Measurements from ENCODE around the gene CTSA.

The CTSA gene

DNA sequence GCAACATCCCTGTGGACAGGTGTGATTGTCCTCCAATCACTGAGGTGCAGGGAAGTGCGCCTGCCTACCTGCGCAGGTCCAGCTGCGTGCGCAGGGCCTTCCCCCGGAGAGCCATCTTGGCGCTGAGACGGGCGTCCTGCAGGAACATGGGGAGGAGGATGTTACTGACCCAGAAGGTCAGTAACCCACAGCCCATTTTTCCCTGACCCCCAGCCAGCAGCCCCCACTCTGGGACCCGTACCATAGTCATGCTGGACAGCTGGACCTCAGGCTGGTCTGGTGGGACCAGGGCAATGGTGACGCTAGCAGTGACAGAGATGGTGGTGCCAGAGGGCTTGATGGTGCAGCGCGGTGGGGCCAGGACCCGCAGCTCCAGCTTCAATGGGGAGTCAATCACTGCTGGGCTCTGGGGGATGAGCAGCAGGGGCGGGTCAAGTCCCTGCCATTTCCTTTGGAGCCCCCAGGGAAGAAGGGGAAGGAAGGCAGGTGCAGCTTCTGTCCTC, 11.1 kb downstream of the CTSA start:
- DNase-seq (ENCODE audit: low read depth in 2 of 2): no peak
- TF ChIP-seq, protein P1, sequence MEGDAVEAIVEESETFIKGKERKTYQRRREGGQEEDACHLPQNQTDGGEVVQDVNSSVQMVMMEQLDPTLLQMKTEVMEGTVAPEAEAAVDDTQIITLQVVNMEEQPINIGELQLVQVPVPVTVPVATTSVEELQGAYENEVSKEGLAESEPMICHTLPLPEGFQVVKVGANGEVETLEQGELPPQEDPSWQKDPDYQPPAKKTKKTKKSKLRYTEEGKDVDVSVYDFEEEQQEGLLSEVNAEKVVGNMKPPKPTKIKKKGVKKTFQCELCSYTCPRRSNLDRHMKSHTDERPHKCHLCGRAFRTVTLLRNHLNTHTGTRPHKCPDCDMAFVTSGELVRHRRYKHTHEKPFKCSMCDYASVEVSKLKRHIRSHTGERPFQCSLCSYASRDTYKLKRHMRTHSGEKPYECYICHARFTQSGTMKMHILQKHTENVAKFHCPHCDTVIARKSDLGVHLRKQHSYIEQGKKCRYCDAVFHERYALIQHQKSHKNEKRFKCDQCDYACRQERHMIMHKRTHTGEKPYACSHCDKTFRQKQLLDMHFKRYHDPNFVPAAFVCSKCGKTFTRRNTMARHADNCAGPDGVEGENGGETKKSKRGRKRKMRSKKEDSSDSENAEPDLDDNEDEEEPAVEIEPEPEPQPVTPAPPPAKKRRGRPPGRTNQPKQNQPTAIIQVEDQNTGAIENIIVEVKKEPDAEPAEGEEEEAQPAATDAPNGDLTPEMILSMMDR (IDR thresholded peaks at IDR 0.05; ENCODE audit: low read depth, low read length): no peak
- H3K4me3 ChIP-seq (replicated peaks in 1 of 2; ENCODE audit: low read depth in 2 of 2, low read length in 2 of 2): no peak overlapping the region

GRCh38 chr20:45904583-45905504, 13.7 kb downstream of the CTSA start:
- no peak overlapping the region for H3K4me3 ChIP-seq (replicated peaks in 1 of 2; ENCODE audit: low read depth in 2 of 2, low read length in 2 of 2)
- DNase-seq (ENCODE audit: low read depth in 2 of 2): no peak
- TF ChIP-seq, protein P1 (IDR thresholded peaks at IDR 0.05; ENCODE audit: low read depth, low read length): no peak

GRCh38 chr20:45905505-45906079, 14.5 kb downstream of the CTSA start:
- no peak overlapping the region for H3K4me3 ChIP-seq (replicated peaks in 1 of 2; ENCODE audit: low read depth in 2 of 2, low read length in 2 of 2)
- DNase-seq (ENCODE audit: low read depth in 2 of 2): peak in 1 of 2 donors; percentile 89
- TF ChIP-seq, protein P1 (IDR thresholded peaks at IDR 0.05; ENCODE audit: low read depth, low read length): no peak

DNA sequence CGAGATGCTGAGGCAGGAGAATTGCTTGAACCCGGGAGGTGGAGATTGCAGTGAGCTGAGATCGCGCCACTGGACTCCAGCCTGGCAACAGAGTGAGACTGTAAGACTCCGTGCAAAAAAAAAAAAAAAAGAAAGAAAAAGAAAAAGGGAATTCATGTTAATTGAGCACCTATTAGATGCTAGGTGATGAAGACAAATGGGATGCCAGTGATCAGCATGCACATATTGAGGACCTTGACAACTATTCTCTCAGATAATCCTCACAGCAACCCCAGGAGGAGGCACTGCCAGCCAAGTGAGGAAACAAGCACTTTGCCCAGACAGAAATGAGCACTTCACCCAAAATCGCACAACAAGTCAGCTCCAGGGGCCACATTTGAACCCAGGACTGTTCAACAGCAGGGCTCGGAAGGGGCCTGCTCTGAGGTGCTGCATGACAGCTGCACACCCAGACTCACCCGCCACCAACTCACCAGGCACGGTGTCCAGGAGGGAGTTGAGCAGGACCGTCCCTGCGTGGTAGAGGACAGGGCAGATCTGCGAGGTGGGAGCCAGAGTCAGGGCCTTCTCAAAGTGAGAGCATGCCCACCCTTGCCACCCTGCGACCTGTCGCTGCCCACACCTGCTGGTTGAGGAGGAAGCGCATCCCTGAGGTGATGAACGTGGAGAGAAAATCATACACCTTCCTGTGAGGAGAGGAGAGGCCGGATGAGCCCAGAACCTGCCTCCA, 16.2 kb downstream of the CTSA start:
- no peak overlapping the region for H3K4me3 ChIP-seq (replicated peaks in 1 of 2; ENCODE audit: low read depth in 2 of 2, low read length in 2 of 2)
- DNase-seq (ENCODE audit: low read depth in 2 of 2): no peak
- TF ChIP-seq, protein P1 (IDR thresholded peaks at IDR 0.05; ENCODE audit: low read depth, low read length): no peak

- TF ChIP-seq, protein P1 (IDR thresholded peaks at IDR 0.05; ENCODE audit: low read depth, low read length): no peak
- no peak for DNase-seq (ENCODE audit: low read depth in 2 of 2)
- no peak overlapping the region for H3K4me3 ChIP-seq (replicated peaks in 1 of 2; ENCODE audit: low read depth in 2 of 2, low read length in 2 of 2)
Observed at GRCh38 chr20:45908084-45908483, 16.9 kb downstream of the CTSA start.

GRCh38 chr20:45909336-45909808, 18.2 kb downstream of the CTSA start:
- no peak for DNase-seq (ENCODE audit: low read depth in 2 of 2)
- no peak overlapping the region for H3K4me3 ChIP-seq (replicated peaks in 1 of 2; ENCODE audit: low read depth in 2 of 2, low read length in 2 of 2)
- TF ChIP-seq, protein P1 (IDR thresholded peaks at IDR 0.05; ENCODE audit: low read depth, low read length): no peak
